NCI-H526 (cell line): ENCODE measurements around the gene DAAM2.
A peak's percentile ranks its signal among the peaks of the same experiment; 100 is the strongest.

Source experiments
- DNase-seq, 2 experiments: peaks; one replicate each; lab custom pipeline; 2025; lab: John Stamatoyannopoulos, UW

DAAM2 gene

DNA sequence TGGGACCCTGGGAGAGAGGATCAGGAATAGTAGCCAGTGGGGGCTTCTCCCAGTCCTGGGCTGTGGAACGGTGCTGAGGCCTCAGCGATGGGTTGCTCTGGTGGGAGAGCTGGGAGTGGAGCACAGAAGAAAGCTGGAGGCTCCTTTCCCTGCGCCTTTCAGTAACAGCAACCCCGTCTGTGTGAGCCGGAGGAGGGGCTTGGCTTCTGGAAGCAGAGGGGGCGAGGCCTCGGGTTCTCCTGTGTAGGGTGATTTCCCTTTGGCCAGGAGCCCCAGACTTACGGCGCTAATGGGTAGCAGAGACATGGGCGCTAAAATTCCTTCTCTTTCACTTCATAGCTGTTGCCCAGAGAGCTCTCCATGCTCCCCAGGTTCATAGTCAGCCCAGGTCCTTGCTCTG, 55.0 kb downstream of the DAAM2 start:
- DNase-seq, result no peak

DNA sequence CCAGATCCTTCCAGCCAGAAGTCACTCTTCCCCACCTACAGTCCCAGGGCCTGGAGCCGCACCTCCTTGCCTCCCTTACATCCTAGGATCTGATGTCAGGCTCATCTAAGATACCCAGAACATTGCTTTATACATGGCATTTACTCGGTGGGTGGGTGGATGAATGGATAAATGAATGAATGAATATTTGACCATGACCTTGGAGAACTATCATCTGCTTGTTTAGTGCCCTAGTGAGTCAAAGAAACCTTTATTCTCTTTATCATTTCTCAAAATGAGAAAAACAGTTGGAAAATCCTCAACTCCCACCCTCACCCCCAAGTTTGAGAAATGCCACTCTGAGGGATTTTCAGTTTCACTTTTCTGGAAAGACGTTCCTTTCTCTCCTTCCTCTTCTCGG, 56.0 kb downstream of the DAAM2 start:
- DNase-seq, result no peak

DNA sequence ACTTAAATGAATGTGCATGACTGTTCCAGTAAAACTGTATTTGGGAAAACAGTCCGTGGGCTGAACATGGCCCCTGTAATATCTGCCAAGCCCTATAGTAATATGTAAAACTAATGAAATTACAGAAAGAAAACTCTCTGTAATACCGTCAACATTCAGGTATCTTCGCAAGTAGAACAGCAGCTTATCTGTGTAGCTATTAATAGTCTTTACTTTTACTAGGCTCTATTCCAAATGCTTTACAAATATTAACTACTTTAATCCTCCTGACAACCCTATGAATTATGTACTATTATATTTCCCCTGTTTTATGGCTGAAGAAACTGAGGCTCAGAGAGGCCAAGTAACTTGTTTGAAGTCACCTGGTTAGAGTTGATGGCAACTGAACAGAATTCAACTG, 57.1 kb downstream of the DAAM2 start:
- no peak for DNase-seq

DNA sequence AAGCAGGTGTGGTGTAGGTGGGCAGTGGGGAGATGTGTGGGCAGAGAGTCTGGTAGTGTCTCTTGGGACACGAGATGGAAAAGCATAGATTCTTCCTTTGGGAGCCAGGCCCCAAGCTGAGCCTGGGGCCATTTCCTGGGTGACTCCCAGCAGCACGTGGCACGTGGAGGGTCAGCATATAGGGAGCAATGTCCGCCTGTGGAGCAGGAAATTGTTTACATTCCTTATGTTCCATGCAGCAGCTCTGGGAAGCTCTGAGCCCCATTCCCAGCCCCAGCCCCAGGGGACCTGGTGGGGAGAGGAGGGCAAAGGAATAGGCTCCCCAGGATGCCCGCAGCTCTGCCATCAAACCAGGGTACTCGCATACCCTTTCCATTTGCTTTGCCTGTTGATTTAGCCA, 57.6 kb downstream of the DAAM2 start:
- DNase-seq, result no peak

DNA sequence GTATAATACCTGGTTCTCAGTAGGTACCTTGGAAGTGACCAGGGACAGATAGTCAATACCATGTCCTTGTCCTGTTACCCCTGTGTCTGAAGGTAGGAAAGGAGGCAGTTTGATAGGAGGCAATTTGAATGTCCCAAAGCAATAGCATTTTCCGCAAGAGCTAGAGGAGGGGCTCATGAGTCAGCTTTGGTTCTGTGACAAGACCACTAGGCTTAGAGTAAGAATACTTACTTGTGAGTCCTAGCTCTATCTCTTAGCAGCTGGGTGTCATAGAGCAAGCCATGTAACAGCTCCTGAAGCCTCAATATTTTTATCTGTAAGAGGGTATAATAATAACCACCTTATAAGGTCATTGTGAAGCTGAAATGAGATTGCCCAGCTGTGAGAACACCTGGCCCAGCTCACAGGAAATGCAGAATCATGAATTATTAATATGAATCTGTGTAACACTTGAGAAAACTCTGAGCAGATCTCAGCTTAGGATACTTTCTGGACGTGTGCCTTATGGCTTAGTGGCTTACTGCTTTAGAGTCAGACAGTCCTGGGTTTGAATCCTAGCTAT, 58.6 kb downstream of the DAAM2 start:
- no peak for DNase-seq

DNA sequence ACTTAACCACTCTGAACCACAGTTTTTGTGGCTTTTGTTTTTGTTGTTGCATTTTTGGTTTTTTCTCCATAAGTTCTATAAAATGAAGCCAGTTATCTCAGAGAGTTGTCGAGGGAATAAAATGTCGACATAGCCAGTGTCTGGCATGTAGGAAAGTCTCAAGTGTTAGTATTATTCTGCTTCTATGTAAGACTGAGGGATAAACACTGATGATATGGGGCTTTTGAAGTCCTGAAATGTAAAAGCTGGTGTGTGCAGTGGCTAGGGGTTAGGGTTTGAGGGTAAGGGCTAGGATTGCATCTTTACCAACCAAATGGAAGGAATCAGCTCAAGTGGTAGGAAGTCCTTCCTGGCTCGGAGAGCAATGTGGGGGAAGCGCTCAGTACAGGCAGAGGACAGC, 59.2 kb downstream of the DAAM2 start:
- no peak for DNase-seq

DNA sequence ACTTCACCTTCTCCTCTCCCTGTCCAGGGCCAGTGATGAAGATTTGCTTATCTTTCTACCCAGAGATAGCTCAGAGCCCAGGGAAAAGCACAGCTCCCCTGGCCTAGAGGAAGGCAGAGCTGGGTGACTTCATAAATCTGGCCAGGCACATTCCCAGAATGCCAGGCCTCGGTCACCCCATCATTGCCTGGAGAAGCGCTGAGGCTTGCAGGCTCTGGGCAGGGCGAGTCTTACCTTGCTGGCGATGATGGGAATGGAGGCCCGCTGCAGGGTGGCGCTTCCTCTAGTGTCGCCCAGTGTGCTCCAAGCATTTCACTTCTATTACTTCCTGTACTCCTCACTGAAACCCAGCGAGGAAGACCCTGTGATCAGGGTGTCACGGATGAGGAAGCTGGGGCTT, 60.1 kb downstream of the DAAM2 start:
- no peak for DNase-seq

DNA sequence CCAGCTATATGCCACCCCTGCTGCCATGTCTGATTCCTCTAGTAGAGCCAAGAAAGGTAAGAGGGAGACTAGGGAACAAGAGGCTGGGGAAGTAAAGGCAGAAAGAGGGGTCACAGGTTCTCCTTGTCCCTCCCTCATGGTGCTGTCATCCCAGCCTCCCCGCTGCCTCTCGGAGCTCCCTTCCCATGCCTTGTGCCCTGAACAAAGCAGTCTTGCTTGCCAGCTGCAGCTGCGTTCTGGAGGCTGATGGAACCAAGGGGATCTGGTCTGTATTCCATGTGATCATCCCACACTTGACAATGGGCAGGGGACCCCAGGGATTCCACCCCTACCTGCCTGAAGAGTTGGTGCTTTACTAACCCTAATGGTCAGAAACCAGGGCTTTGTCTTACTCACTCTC, 61.4 kb downstream of the DAAM2 start:
- DNase-seq, result no peak

DNA sequence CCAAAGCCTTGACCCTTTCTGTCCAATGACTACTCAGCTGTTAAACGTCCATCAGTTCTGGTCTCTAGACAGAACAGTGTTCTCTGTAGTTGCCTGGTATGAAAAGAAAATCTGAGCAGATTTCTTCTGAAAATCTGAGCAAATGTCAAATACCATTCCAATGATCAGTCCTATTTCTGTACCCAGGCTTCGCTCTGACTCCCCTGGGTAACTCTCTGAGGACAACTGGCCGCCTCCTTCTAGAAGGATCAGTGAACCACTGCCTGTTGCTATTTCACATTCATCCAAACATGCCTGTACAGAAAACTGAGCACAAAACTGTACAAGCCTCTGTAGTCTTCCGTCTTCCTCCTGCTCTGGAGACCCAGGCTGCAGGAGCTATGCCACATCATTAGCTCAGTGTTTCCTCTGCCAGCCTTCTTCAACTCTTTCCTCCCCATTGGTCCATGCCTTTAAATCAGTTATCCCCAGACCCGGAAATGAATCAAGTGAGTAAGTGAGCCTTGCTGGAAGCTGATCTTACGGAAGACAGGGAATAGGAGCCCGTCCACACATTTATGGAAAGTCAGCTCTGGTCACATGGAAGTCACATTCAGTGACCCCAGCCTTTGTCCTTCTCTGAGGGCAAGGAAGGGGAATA, 63.3 kb downstream of the DAAM2 start:
- DNase-seq, result no peak

DNA sequence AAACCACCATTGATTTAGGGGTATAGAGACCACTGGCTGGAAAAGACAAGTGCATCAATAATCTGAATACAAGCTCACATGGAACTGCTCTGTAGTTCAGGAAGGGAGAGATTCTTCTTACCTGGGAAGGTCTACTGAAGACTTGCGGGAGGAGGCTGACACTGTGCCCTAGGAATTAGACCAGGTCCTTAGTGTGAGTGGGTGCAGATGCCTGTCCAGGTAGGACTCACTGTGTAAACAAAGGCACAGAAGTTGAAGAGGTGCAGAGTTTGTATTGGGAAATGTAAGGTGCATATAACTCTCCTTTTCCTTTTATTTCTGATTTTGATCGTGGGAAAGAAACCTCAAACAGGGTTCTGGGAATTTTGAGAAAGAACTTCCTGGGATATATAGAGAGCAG, 66.8 kb downstream of the DAAM2 start:
- DNase-seq, result no peak

DNA sequence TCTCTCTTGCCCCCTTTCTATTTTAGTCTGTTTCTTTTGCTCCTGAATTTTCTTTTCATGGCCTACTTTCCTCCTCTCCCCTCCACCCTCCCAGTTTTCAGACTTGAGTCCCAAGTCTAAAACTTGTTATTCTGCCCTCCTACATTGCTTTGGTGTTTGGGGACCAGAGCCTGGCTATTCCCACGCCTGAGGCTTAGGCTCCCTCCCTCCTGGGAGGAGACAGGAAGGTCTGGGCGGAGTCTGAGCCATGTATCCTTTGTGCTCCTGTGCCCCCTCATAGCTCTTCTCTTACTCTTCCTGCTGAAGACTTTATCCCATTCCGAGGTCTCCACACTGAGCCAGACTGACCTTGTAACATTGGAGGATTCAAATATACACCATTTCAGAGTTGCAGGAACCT, 69.5 kb downstream of the DAAM2 start:
- DNase-seq, result no peak

DNA sequence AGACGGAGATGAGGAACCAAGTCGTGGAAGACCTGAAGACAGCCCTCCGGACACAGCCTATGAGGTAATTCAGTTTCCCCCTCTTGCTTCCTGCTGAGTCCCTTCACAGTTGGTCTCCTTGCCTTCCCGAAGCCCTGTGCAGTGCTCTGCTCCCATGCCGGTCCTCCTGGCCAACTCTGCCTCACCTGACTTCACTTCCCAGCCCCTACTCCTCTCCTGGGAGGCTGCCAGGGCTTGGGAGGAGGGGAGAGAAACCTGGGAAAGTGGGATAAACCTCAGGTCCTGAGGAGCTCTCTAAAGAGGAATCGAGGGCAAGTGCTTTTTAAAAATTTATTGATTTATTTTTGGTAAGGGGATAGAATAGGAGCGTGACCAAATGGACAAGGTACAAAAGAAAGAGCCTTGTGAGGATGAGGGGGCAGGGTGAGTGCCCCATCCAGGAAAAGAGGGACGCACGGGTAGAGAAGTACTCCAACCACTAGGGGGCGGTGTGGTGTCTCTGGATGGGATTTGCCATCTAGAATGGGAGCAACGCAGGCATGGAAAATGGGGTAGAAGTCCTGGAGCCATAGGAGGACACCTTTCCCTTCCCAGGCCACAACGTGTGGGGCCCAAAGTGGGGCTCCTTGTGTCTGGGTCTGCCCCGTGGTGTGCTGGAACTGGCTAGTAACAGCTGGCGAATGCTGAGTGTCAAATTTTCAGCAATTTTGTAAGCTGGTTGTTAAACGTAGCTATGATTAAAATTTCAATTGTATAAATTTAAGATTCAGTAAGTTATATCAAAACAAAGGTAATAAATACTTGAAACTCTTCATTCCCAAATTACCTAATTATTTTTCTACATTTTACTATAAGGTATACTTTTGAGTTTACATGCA, 73.1 kb downstream of the DAAM2 start:
- peak in 1 of 2 experiments; percentile 65 for DNase-seq

DNA sequence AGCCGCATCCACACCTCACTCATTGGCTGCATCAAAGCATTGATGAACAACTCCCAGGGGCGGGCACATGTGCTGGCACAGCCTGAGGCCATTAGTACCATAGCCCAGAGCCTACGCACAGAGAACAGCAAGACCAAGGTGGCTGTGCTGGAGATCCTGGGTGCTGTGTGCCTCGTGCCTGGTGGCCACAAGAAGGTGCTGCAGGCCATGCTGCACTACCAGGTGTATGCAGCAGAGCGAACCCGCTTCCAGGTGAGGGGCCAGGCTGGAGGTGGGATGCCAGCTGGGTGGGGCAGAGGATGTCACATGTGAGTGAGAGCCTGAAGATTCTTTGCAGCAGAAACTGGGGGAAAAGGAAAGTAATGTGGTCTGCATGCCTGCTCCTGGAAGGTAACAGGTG, 75.4 kb downstream of the DAAM2 start:
- peak; percentile 82 to 87 for DNase-seq

DNA sequence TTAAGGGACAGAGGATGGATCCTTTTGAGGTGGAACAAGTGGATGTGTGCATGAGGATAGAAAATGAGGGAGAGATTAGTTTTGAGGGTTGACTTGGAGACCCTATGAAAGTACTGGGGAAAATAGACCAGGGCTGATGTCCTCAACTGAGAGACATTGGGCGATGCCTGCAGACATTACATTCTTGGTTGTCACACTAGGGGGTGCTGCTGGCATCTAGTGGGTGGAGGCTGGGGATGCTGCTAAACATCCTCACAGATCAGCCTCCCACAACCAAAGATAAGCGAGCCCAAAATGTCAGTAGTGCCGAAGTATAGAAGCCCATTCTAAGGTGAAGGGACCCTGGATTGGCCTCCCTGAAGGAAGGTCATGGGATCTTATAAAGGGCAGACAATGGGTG, 78.8 kb downstream of the DAAM2 start:
- no peak for DNase-seq

DNA sequence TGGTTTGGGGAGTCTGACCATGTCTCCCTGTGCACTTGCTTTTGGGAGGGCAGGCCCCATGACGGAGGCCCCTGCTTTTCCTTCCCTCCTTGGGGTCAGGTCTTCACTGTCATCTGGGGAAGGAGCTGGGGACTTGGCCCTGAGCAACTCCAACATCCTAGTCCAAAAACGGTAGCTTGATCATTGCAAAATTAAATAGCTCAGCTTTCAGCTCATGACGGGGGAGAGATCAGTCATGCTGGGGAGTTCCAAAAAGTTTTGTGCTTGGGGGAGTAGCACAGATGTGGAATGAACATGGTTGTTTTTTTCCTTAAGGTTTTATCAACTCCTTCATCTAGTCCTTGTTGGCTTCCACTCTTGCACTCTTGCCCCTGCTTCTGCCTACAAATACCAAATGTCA, 81.3 kb downstream of the DAAM2 start:
- no peak for DNase-seq

DNA sequence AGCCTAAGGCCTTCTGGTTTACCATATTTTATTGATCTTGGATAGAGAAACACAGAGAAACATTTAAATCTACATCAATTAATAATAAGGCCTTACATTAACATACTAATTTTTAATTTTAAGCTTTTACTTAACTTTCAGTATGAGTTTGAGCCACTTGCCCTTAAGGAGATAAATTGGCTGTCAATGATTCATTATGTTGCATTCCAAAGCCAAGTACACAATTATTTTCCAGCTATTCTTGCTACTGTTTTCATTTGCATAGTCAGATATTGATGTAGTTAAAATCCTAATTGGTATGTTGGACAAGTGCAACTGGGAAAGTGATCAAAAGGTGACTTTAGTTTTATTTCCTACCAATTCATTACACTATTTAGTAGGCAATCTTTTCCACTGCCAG, 83.9 kb downstream of the DAAM2 start:
- no peak for DNase-seq

DNA sequence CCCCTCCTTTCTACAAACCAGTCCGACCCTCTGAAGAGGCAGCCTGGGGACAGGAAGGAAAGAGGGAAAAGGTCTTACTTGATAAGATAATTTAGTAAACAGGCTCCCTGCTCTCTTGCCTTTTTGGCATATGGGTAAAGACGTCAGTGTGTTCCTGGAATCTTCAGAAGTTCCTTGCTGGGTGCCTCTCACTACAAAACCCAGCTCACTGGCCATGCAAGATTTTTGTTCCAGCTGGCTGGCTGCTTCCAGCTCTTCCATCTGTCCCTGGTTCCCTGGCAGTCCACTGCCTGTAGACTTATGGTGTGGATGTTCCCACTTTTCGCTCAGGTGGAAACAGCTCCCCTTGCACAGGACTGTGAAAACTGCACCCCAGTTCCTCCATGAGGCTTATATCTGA, 84.7 kb downstream of the DAAM2 start:
- DNase-seq, result no peak

DNA sequence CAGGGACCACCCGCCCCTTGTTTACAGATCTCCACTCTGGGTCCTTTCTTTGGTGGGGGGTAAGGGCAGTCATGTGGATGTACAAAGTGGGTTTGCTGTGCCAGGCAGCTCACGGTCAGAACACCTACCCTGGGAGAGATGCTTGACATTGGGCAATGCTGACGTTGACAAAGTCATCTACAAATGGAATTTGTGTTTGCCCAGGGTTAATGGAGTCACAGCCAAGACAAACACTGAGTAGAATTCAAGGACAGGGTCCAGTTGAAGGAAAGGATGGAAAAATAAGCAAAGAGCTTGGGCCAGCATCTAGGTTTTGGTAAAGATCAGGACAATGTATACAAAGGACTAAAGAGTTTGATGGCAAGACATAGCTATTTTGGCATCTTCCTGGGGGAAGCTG, 87.4 kb downstream of the DAAM2 start:
- no peak for DNase-seq

DNA sequence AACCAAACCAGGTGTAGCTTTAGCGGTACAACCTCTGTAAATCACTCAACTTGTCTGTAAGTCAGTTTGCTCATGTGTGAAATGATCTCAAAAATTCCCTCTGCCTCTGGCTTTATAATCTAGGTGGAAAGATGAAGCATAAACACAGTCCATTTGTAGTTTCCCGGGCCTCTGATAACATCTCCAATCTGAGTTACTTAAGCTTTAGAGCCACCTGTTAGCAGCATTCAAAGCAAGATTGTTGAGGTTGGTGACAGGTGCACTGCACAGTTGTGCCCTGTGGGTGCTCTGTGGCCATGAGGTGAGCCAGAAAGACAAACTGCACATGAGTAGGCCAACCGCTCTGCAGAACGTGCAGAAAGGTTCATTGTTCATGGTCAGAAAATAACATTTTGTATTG, 88.4 kb downstream of the DAAM2 start:
- peak in 1 of 2 experiments; percentile 18 for DNase-seq

DNA sequence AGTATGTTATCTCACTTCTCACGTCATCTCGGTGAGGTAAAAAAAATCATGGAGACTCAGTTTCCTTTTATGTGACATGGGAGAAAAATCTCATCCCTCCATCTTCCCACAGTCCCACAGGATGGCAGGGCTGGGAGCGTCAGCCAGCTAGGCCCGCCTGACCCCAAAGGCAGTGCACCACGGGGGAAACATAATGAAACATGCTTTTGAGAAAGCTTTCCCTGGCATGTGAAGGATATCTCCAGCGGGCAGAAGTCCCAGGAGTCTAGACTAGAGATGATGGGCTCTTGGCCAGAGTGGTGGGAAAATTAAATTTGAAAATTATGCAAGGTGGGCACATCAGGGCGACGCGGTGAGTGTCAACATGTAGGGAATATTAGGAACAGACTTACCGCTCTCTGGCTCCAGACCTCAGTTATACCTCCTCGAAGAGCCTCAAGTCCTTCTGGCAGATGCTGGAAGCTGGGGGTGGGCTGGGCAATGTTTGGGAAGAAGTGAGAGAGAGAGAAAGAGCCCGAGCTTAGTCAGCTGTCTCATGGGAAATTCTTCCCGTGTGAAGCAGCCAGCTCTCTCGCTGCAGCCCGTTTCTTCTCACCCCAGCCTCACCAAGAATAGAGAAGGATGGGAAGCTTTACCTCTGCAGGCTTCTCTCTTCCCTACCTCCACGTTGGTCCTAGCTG, 89.8 kb downstream of the DAAM2 start:
- DNase-seq, result no peak

DNA sequence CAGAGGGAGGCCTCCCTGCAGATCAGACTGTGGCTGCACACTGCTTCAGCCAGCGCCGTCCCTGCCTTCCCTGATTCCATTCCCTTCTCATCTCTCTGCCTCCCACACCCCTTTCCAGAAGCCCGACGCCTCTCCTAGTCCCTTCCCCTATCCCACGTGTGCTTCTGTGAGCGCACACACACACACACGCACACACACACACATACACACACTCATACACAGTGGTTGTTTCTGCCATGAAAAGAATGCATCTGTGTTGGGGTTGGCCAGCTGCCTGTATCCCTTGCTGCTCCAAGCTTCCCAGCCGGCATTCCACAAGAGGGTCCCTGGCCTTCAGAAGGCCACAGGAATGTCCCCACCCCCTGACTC, 90.3 kb downstream of the DAAM2 start:
- DNase-seq, result no peak

DNA sequence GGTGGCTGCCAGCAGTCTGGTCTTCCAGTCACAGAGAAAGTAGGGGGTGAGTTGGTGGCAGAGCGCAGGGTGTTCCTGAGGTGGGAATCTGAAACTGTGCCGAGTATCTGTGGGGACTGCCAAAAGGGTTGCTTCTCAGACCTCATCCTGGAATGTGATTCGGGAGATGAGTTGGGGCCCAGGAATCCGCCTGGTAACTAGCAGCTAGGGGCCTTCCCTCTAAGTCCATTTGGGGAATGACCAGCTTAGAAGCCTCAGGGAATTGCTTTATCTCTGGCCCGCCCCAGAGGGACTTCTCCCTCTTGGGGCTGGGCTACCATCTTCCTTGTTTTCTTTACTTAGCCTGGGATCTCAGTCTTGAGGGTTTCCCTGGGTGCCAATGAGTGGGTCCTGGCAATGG, 92.5 kb downstream of the DAAM2 start:
- DNase-seq, result no peak

DNA sequence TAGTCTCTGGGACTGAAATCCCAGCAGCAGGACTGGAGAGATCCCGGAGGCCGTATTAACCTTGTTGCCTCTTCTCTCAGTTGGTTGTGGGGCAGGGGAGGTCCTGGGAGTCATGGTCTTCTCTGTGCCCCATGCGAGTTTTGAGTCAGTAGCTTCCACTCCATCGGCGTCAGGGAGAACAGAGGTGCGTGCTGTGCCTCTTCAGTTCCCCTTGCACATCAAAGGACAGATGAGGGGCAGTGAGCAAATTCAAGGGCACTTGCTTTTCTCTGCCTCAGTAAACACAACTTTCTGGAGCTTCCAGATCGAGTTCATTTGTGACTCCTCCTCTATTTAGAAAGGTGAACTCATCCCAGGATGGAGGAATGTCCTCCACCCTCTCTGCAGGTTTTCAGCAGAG, 93.5 kb downstream of the DAAM2 start:
- DNase-seq, result no peak
